GM18526 (cell line): ENCODE data around the gene CNNM4.

Experiments
- POLR2A ChIP-seq: IDR thresholded peaks from 3 replicates; pipeline ENCODE4 v1.6.1; 2011; ENCODE audit not compliant: insufficient read length; ENCODE audit errors: extremely low read depth

Gene CNNM4

GRCh38 chr2:96798733-96799622 lies 38.3 kb downstream of the CNNM4 start:
- TF ChIP-seq POLR2A: no peak

- no peak for TF ChIP-seq POLR2A
Observed at GRCh38 chr2:96799623-96799935, 38.9 kb downstream of the CNNM4 start.

GRCh38 chr2:96800061-96801004 lies 39.6 kb downstream of the CNNM4 start:
- TF ChIP-seq POLR2A: no peak

DNA sequence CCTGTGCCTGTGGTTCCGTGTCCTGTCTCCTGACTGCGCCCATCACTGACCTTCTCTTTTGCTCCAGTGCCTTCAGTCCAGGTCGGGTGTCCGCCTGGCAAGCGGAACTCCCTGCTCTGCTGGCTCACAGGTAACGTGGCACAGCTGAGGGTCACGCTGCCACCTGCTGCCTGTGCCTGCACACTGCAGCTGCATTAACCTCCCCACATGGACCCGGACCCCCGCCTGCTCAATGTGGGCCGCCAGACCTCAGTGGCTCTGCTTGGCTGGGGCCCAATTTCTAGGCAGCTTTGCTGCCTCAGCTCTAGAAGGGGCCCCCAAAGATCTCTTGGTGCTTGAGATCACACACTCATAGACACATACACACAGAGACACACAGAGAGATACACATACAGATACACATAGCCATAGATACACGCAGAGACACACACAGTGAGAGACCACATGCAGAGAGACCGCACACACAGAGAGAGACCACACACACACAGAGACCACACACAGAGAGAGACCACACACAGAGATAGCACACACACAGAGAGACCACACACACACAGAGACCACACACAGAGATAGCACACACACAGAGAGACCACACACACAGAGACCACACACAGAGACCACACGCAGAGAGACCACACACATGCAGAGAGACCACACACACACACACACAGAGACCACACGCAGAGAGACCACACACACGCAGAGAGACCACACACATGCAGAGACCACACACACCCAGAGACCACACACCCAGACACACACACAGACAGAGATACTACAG lies 40.5 kb downstream of the CNNM4 start:
- TF ChIP-seq POLR2A: no peak

- no peak for TF ChIP-seq POLR2A
Observed at GRCh38 chr2:96801786-96802595, 41.3 kb downstream of the CNNM4 start.

- no peak for TF ChIP-seq POLR2A
Observed at GRCh38 chr2:96802721-96803120, 42.0 kb downstream of the CNNM4 start.

DNA sequence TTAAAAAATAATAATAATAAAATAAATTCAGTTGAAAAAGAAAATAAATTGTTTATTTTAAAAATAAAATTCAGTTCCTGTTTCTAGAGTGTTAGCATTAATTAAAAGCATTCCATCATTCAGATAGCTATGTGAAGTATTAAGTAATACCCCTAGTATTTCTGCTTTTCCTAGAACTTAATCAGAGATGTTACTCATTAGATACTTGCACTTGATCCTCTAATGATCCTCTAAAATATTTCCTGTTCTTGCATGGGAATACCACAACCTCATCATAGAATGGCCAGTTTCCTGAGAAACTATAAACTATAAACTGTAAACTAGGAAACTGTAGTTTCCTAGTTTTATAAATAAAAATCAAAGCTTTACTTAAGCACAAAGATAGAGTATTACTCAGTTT lies 44.3 kb downstream of the CNNM4 start:
- TF ChIP-seq POLR2A: no peak

GRCh38 chr2:96806468-96807126 lies 45.9 kb downstream of the CNNM4 start:
- TF ChIP-seq POLR2A: no peak

DNA sequence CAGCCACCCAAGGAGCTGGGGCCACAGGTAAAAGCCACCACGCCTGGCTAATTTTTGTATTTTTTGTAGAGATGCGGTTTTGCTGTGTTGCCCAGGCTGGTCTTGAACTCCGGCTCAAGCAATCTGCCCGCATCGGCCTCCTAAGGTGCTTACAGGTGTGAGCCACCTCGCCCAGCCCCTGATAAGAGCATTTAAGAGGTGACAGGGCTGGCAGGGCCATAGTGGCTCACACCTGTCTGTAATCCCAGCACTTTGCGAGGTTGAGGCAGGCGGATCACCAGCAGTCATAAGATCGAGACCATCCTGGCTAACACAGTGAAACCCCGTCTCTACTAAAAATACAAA lies 46.4 kb downstream of the CNNM4 start:
- TF ChIP-seq POLR2A: no peak

- no peak for TF ChIP-seq POLR2A
Observed at GRCh38 chr2:96808176-96808837, 47.6 kb downstream of the CNNM4 start.

DNA sequence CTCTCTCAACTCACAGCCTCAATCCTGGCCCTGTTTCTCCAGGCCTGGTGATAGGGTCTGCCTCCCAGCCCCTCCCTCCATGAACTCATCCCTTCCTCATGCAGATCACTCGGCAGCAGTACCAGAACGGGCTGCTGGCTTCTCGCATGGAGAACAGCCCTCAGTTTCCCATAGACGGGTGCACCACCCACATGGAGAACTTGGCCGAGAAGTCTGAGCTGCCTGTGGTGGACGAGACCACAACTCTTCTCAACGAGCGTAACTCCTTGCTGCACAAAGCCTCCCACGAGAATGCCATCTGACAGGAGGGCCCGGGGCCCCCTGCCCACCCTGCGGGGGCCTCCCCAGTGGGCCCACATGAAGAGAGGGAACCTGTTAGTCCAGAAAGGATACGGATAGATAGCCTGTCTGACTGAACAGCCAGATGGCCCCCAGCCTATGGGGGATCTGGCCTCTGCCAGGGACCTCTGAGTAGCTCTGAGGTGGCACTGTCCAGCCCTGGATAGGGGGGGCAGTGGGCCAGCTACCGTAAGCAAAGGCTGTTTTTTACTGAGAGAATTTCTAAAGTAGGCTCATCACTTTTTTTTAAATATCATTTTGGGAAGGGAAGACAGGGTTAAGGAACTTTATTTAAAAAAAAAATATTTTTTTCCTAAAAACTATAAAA lies 48.6 kb downstream of the CNNM4 start:
- no peak for TF ChIP-seq POLR2A

- TF ChIP-seq POLR2A: no peak
Observed at GRCh38 chr2:96809951-96810782, 49.5 kb downstream of the CNNM4 start.
